ENCODE results near the gene FGD5.

Gene FGD5

GRCh38 chr3:14818804-14819500 lies at the start of gene FGD5:
Gene FGD5, plus strand, starts transcription at chr3:14818962. Its CDS starts 110 bp downstream, at chr3:14819072.
- no peak for DNase-seq

- no peak for DNase-seq
Observed at GRCh38 chr3:14769544-14770325, 49.0 kb upstream of the FGD5 start.

GRCh38 chr3:14770591-14770990 lies 48.2 kb upstream of the FGD5 start:
- no peak for DNase-seq

GRCh38 chr3:14771593-14772497 lies 46.9 kb upstream of the FGD5 start:
- DNase-seq = no peak

GRCh38 chr3:14772533-14773138 lies 46.1 kb upstream of the FGD5 start:
- no peak for DNase-seq

GRCh38 chr3:14773281-14773680 lies 45.5 kb upstream of the FGD5 start:
- no peak for DNase-seq

- no peak for DNase-seq
Observed at GRCh38 chr3:14773691-14774128, 45.1 kb upstream of the FGD5 start.

GRCh38 chr3:14774431-14774830 lies 44.3 kb upstream of the FGD5 start:
- no peak for DNase-seq

GRCh38 chr3:14775011-14775410 lies 43.8 kb upstream of the FGD5 start:
- no peak for DNase-seq

- no peak for DNase-seq
Observed at GRCh38 chr3:14775563-14775962, 43.2 kb upstream of the FGD5 start.

GRCh38 chr3:14779069-14779685 lies 39.6 kb upstream of the FGD5 start:
- DNase-seq = no peak

GRCh38 chr3:14780927-14781507 lies 37.7 kb upstream of the FGD5 start:
- DNase-seq = no peak

- no peak for DNase-seq
Observed at GRCh38 chr3:14783480-14784086, 35.2 kb upstream of the FGD5 start.

GRCh38 chr3:14784087-14784681 lies 34.6 kb upstream of the FGD5 start:
- no peak for DNase-seq

GRCh38 chr3:14785207-14786155 lies 33.3 kb upstream of the FGD5 start:
- DNase-seq = no peak

- DNase-seq = no peak
Observed at GRCh38 chr3:14786369-14786768, 32.4 kb upstream of the FGD5 start.

- DNase-seq = no peak
Observed at GRCh38 chr3:14787630-14788029, 31.1 kb upstream of the FGD5 start.

GRCh38 chr3:14788644-14789043 lies 30.1 kb upstream of the FGD5 start:
- no peak for DNase-seq

- DNase-seq = no peak
Observed at GRCh38 chr3:14789221-14789620, 29.5 kb upstream of the FGD5 start.
